ENCODE data around the gene GTF2IRD1. TPM values are rescaled to one million over a fixed set of nuclear protein-coding genes. Genes with fewer than 3 reads are reported as not detected.

Gene GTF2IRD1
- total and polyA plus RNA-seq, 9 of the 15 experiments (the other 6 are each of a cell fraction or from before 2014, with no cell fraction given): 9.1 to 30.2 (median 14.0) TPM

- TF ChIP-seq KDM1A (IDR thresholded peaks at IDR 0.05): 0 out of 4 replicates have a peak, but pooled peaks have one; percentile 15 to 27
- TF ChIP-seq ZNF316 (IDR thresholded peaks at IDR 0.05): no peak
- TF ChIP-seq DIDO1 (tag; IDR thresholded peaks at IDR 0.05; ENCODE audit: low read depth): no peak
- no peak for TF ChIP-seq ZNF239 (CRISPR knock-in tag; IDR thresholded peaks at IDR 0.05)
- peak in 1 of 2 experiments; percentile 14; a peak in 1 of 4 replicates for TF ChIP-seq HDAC1 (IDR thresholded peaks at IDR 0.05)
- TF ChIP-seq ARHGAP35 (IDR thresholded peaks at IDR 0.05; ENCODE audit: partially characterized antibody): no peak
- TF ChIP-seq ZNF79 (CRISPR knock-in tag; IDR thresholded peaks at IDR 0.05; ENCODE audit: low read depth): no peak
- TF ChIP-seq FOXK2 (conservative IDR thresholded peaks at IDR 0.05 in 1 of 2, IDR thresholded peaks at IDR 0.05 in 1 of 2; ENCODE audit: low read depth in 2 of 2): no peak
- no peak for TF ChIP-seq MEF2A (IDR thresholded peaks at IDR 0.05; ENCODE audit: control insufficient read depth, low read depth, low read length)
- TF ChIP-seq CBX8 (IDR thresholded peaks at IDR 0.05; ENCODE audit: borderline replicate concordance, extremely low read depth, low read depth, low read length, poor library complexity, severe bottlenecking): no peak
- no peak for TF ChIP-seq PHB2 (IDR thresholded peaks at IDR 0.05; ENCODE audit: low read depth)
- no peak for TF ChIP-seq NCOA1 (IDR thresholded peaks at IDR 0.05; ENCODE audit: low read depth)
- TF ChIP-seq ZNF282 (CRISPR knock-in tag; IDR thresholded peaks at IDR 0.05): no peak
- no peak for TF ChIP-seq RFX7 (CRISPR knock-in tag; IDR thresholded peaks at IDR 0.05)
These were observed 33.7 kb upstream of the GTF2IRD1 start (continued) for GRCh38 chr7:74420006-74420405.
